Suppressor macrophage treated with lipopolysaccharide for 1 hour (primary cell): Measurements from ENCODE around the gene CSF1.
"Not testable (repeated sequence)": the region's sequence is repeated elsewhere in the genome, so short reads cannot be mapped to it uniquely, and the experiment has no call there.

ENCODE experiments used
- DNase-seq, 3 donors: peaks; one replicate each; pipeline ENCODE4 v3.0.0-alpha.2; 2020 to 2022

Gene CSF1

GRCh38 chr1:109942434-109942833, 31.8 kb downstream of the CSF1 start:
- DNase-seq = no peak

DNA sequence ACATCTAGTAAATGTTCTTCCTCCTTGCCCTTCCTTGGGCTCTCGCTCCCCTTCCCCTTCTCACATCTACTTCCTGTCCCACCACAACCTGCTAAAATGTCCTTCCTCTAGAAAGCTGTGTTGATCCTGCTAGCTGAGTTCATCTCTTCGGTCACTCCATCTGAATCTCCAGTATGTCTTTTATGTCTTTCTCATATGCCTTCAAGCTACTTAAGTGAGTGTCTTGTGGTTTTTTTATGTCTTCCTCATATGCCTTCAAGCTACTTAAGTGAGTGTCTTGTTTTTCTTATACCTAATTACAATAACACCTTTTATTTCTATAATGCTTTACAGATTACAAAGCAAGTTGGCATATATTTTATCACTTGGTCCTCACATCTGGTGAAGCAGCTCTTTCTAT, 33.9 kb downstream of the CSF1 start:
- no peak for DNase-seq

DNA sequence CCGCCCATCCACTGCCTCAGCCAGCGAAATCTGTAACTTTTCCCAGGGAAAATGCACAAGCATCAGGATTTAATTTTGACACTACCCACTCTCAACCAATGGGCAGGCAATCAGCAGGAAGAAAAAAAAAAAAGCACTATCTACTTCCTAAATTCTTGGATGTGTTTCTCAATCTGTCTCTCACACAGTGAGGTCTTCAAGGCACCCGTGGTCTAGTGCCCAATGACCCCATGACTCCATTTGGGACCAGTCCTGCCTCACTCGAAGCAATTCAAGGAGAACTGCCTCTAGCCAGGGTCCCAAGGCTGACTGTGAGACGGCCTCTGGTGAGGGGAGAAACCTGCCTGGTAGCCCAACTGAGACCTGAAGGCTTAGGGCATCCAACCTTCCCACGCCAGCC, 35.9 kb downstream of the CSF1 start:
- DNase-seq = peak; percentile 15 to 47 (median 21)

GRCh38 chr1:109947582-109948284, 37.1 kb downstream of the CSF1 start:
- peak; percentile 33 to 43 (median 36) for DNase-seq

GRCh38 chr1:109948285-109948630, 37.6 kb downstream of the CSF1 start:
- DNase-seq = no peak

DNA sequence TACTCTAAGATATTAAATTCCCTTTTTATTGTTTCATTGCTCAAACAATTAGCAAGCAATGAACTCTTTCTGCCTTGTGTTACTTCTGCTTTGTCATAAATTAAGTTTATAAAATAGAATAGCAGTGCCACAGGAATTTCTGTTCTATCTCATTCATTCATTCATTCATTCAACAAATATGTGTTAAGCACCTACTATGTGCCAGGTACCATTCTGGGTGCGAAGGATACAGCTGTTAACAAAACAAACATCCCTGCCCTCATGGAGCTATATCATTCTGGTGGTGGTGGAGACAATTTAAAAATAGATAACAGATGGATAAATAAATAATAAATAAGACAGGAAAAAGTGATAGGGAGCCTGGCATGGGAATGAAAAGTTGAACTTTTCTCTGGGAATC, 39.4 kb downstream of the CSF1 start:
- no peak for DNase-seq

DNA sequence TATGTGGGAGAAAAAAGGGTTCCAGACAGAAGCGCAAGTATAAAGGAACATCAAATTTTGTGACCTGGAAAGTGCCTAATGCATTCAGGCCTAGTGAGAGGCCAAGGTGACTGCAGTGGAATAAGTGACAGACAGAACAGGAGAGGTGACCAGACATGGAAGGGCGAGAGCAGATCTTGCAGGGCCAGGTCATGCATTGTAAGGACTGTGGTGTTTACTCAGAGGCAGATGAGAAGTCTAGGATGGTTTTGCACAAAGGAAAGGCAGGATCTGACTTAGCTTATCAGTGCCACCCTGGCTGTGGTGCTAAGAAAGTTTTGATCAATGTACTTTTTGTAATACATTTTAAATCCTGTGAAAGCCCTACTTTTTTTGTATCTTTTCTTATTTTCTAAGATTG, 39.9 kb downstream of the CSF1 start:
- no peak for DNase-seq

- DNase-seq = not testable (repeated sequence)
Measured at GRCh38 chr1:109951501-109951900, 40.9 kb downstream of the CSF1 start.

GRCh38 chr1:109954041-109954512, 43.4 kb downstream of the CSF1 start:
- DNase-seq = peak in 1 of 3 donors; percentile 14

DNA sequence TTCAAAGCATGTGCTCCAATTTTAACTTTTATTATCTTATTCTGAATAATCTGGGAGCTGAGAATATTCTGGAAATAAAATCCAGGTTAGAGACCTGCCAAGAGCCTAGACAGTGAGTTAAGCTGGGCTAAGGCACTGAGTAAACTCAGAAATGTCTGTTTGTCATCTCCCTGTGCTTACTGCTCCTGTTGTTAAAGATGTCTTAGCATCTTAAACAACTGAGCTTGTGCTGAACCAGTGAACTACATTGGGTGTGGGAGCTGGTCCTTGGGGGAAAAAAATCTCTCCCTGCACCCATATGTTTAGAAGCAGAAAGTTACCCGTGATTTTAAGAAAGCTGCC, 49.0 kb downstream of the CSF1 start:
- DNase-seq = no peak

DNA sequence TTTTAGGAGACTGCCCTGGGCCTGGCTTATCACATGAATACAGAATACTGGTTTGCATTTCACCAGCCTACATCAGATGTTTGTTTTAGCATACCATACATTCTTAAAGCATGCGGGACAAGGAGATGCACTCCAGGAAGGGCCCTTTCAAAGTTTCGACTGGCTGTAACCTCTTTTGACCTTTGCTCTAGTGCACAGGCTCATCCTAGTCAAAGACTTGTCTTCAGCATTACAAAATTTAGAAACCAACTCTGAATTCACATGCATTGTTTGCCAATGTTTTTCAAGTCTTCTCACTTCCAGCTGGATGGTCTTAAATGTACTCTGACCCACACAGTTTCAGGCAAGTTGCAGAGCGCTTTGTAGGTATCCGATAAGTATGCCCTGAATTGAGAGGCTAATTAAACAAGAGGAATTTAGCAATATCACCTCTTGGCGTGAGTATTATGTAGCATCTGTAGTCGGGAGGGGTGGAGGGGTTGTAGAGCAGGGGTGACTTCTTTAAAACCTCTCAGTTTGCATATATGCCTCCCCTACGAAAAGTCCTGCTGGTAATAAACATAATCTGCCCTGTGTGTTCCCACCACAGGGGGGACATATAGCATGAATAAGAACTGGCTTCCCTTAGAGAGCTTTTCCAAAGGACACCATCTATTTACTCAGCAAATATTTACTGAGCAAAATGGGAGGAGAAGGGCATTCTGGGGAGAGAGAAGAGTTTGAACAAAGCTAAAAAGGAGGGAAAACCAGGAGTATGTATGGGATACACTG, 49.5 kb downstream of the CSF1 start:
- DNase-seq = no peak

DNA sequence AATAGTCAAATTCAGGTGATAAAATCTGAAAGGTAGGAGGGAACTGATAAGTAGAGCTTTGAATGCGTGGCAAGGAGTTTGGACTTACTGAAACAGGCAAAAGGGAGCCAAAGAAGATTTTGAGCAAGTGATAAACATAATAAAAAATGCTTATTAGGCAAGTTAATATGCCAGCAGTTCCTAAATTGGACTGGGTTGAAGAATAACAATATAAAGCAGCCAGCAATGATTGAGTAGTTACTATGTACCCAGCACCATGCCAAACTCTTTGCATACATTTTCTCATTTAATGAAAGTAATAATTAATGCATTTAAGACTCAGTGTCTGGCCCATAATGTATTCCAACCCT, 50.1 kb downstream of the CSF1 start:
- peak in 1 of 3 donors; percentile 0 for DNase-seq

GRCh38 chr1:109963864-109964263, 53.2 kb downstream of the CSF1 start:
- DNase-seq = no peak

DNA sequence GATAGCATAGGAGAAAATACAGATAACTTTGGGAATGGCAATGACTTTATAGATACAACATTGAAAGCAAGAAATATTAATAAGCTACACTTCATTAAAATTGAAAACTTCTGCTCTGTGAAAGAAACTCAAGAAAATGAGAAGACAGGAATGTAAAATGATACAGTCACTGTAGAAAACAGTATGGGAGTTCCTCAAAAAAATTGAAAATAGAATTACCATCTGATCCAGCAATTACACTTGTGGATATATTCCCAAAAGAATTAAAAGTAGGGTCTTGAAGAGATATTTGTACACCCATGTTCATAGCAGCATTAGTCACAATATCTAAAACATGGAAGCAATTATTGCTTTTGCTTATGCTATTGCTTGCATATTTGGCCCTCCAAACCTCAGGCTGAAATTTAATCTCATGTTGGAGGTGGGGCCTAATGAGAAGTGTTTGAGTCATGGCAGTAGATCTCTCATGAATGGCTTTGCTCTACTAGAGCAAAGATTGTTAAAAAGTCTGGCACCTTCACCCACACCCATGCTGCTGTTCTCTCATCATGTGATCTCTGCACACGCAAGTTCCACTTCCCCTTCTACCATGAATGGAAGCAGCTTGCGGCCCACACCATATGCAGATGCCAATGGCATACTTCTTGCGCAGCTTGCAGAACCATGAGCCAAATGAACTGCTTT, 58.6 kb downstream of the CSF1 start:
- DNase-seq = no peak

- no peak for DNase-seq
Measured at GRCh38 chr1:109969907-109970306, 59.3 kb downstream of the CSF1 start.

DNA sequence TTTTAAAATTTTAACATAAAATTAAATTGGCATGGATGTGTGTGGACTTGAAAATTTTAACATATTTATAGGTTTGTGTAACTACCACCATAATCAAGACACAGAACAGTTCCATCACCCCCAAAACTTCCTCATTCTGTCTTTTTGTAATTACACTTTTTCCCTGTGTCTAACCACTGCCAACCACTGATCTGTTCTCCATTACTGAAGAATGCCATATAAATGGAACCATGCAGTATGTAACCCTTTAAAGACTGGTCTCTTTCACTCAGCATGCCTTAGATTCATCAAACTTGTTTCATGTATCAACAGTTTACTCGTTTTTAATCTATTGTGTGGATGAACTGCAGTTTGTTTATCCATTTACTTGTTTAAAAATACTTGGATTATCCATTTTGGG, 60.9 kb downstream of the CSF1 start:
- no peak for DNase-seq

- DNase-seq = peak; percentile 48 to 76 (median 64)
Measured at GRCh38 chr1:109974191-109974590, 63.5 kb downstream of the CSF1 start.

DNA sequence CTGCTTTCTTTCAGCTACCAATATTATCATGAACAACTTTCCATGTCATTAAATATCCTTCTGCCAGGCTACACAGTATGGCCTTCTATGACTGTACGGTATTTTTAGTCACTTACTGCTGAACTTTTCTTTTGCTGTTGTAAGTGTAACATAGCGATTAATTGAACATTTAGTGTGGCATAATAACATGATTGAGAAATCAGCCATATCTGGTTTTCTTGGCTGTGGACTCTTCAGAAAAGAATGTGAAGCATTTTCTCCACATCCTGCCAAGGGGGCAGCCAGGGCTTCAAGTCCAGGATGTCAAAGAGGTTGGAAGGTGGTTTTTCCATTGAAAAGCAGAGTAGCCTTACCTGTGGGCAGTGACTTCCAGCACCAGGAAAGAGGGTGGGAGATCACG, 65.1 kb downstream of the CSF1 start:
- DNase-seq = no peak

DNA sequence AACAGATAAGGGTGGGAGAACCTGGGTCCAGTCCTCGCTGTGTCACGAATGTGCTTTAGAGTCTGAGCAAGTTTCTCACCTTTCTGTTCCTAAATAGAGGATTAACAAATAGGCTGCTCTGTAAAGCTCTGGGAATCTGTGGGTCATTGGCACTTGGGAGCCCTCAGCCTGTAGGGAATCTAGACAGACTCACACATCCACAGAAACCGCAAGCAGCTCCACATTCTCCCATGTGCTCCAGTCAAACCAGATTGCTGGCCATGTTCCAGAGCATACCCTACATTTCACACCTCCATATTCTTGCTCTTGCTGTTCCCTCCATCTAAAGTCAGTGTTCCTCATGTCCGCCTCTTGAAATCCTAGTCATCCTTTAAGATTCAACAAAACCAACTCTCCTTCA, 66.1 kb downstream of the CSF1 start:
- no peak for DNase-seq

DNA sequence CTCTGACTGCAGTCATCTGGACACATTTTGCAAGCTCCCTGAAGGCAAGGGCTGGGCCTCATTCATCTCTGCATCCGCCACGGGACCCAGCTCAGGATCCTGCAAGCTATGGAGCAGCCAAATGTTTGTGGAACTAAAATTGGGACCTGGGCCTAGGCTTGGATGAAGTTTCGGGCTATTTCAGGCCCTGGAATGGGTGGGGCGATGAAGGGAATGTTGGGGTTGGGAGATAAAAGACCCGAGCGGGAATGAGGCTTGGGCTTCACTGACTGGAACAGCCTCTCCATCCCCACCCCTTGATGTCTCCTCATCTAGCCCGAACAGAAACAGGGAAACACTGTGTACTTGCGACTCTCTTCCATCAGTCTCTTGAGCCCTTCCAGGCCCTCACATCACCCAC, 66.6 kb downstream of the CSF1 start:
- no peak for DNase-seq

GRCh38 chr1:109977657-109978378, 67.2 kb downstream of the CSF1 start:
- no peak for DNase-seq

DNA sequence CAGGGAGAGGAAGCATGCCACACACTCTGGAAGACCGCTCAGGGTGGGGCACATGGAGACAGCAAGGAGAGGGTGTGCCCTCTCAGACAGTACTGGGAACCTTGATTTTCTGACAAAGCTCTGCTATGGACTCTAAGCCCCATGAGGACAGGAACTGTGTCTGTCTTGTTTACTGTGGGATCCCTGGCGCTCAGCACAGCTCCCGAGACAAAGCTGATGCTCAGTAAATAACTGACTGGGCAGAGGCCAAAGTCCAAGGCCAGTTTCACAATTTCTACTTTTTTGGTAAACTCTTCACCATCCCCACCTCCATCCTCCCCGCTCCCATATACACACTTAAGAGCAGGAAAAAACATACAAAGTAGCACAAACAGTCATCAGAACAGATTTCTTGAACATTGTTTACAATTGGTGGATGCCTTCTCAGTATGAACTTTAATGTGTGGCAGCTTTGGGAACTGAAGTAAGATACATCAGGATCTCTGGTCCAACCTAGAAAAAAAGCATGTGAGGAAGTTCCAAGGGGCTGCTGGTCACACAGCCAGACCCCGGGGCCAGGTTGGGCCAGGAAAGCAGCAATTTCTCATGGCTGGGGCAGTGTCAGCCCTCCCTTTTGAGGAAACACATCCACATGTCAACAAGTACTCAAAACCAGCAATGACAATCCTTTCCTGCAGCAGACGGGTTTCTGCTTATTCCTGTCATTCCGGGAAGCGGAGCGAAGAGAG, 68.3 kb downstream of the CSF1 start:
- no peak for DNase-seq
